Mammary epithelial cell (primary cell): ENCODE data around the gene TEX29.

Source experiments
- CTCF ChIP-seq, 2 donors: IDR thresholded peaks in 1 of 2; conservative IDR thresholded peaks in 1 of 2; 2 replicates each; pipeline ENCODE4 v1.5.1; 2011 to 2012; ENCODE audit warnings: inconsistent platforms in 2 of 2, low read length in 2 of 2, mild to moderate bottlenecking in 2 of 2, control low read depth in 1 of 2, low read depth in 1 of 2; ENCODE audit not compliant: insufficient read depth in 1 of 2; ENCODE audit errors: extremely low read depth in 1 of 2
- EZH2 ChIP-seq: IDR thresholded peaks from 2 replicates; pipeline ENCODE4 v1.6.1; 2012; ENCODE audit warnings: low read length, inconsistent platforms, borderline replicate concordance

GRCh38 chr13:111344471-111345191 is 24.2 kb downstream of the TEX29 start:
- TF ChIP-seq CTCF (conservative IDR thresholded peaks at IDR 0.05 in 1 of 2, IDR thresholded peaks at IDR 0.05 in 1 of 2; ENCODE audit: extremely low read depth in 1 of 2, insufficient read depth in 1 of 2, low read depth in 1 of 2, low read length in 2 of 2): no peak
- no peak for TF ChIP-seq EZH2
